PC-9 (cell line): ENCODE measurements around the gene BBC3. TPM values are rescaled to one million over a fixed set of nuclear protein-coding genes. Genes with fewer than 3 reads are reported as not detected.

ENCODE experiments used
- BruUV-seq: library from RNA; stranded (reverse); fragments of 400-500 nt; replicated peaks from 2 replicates; lab custom pipeline; 2021; lab: Mats Ljungman, UMichigan
- CTCF ChIA-PET: fragments of 300-600 bp; sonication (Branson Sonifier 250); formaldehyde crosslinking; loops from one replicate; lab custom pipeline; 2022; ENCODE audit warnings: antibody characterized with exemption; lab: Charles Lee
- POLR2A ChIA-PET: fragments of 300-600 bp; sonication (Branson Sonifier 250); formaldehyde crosslinking; loops from one replicate; lab custom pipeline; 2022; ENCODE audit warnings: antibody characterized with exemption; ENCODE audit not compliant: unreplicated experiment; lab: Charles Lee
- DNase-seq, 2 experiments: peaks; one replicate each; pipeline versions ENCODE4 v3.0.0 to v3.0.0-alpha.2; 2015 to 2022; ENCODE audit warnings: mixed read lengths in 1 of 2
- H2AFZ ChIP-seq: fragments of 200-600 bp; sonication (generic); 2 replicates; pipeline ENCODE4 v1.8.1; 2017; ENCODE audit warnings: antibody characterized with exemption
- H3F3A ChIP-seq: fragments of 200-600 bp; sonication (generic); 2 replicates; pipeline ENCODE4 v1.8.1; 2017; ENCODE audit warnings: antibody characterized with exemption, mild to moderate bottlenecking, low read depth; ENCODE audit not compliant: insufficient read depth
- H3K27ac ChIP-seq: fragments of 200-600 bp; sonication (generic); 2 replicates; pipeline ENCODE4 v1.6.1; 2016; ENCODE audit warnings: mixed run types
- H3K27me3 ChIP-seq: fragments of 200-600 bp; sonication (generic); 2 replicates; pipeline ENCODE4 v1.6.1; 2016; ENCODE audit warnings: low read depth, mixed run types; ENCODE audit not compliant: insufficient read depth
- H3K36me3 ChIP-seq: fragments of 200-600 bp; sonication (generic); 2 replicates; pipeline ENCODE4 v1.6.1; 2016; ENCODE audit warnings: low read depth, mixed run types
- H3K4me1 ChIP-seq: fragments of 200-600 bp; sonication (generic); replicated peaks from 2 replicates; pipeline ENCODE4 v1.6.1; 2016; ENCODE audit warnings: mixed run types; ENCODE audit not compliant: insufficient read depth
- H3K4me2 ChIP-seq: fragments of 200-600 bp; sonication (generic); 2 replicates; pipeline ENCODE4 v1.6.1; 2017; ENCODE audit warnings: mixed run types
- H3K4me3 ChIP-seq: fragments of 200-600 bp; sonication (generic); 2 replicates; pipeline ENCODE4 v1.6.1; 2016; ENCODE audit warnings: mixed run types
- H3K79me2 ChIP-seq: fragments of 200-600 bp; sonication (generic); 2 replicates; pipeline ENCODE4 v1.6.1; 2017; ENCODE audit warnings: low read depth, mixed run types
- H3K9me2 ChIP-seq: fragments of 200-600 bp; sonication (generic); 2 replicates; pipeline ENCODE4 v1.8.1; 2017; ENCODE audit warnings: mild to moderate bottlenecking; ENCODE audit not compliant: insufficient read depth
- H3K9me3 ChIP-seq: fragments of 200-600 bp; sonication (generic); 2 replicates; pipeline ENCODE4 v1.8.1; 2016; ENCODE audit warnings: low read depth; ENCODE audit not compliant: insufficient read depth
- H4K20me1 ChIP-seq: fragments of 200-600 bp; sonication (generic); 2 replicates; pipeline ENCODE4 v1.8.1; 2017; ENCODE audit not compliant: insufficient read depth
- CTCF ChIP-seq: fragments of 200-600 bp; sonication (generic); conservative IDR thresholded peaks from 2 replicates; pipeline ENCODE4 v1.6.1; 2017; ENCODE audit warnings: mixed run types, antibody characterized with exemption, mild to moderate bottlenecking, moderate library complexity
- EZH2 ChIP-seq: fragments of 200-600 bp; sonication (generic); IDR thresholded peaks from 2 replicates; pipeline ENCODE4 v1.8.0; 2017; ENCODE audit warnings: antibody characterized with exemption, low read depth
- intact Hi-C: fragments of 100-400 bp; cut with micrococcal nuclease; formaldehyde crosslinking; loops from one replicate; pipeline ENCODE4 v1.10.0; 2022; ENCODE audit not compliant: unreplicated experiment
- total RNA-seq: library from RNA; stranded (reverse); gene quantifications from 2 replicates; pipeline ENCODE4 v1.2.3, GENCODE V29; 2021

Gene BBC3
- total RNA-seq, 1 experiment from 2014 or later, result 18.8 TPM

GRCh38 chr19:47200530-47200929, 30.5 kb downstream of the BBC3 start:
- Histone ChIP-seq H3K9me3 (no peaks in the 10 kb centered on the region), H2AFZ (no peak overlapping the region), H3K36me3 (no peaks in the 10 kb centered on the region), H3K4me1 (no peaks in the 10 kb centered on the region), H3K27me3 (no peaks in the 10 kb centered on the region), H3K27ac (no peak overlapping the region), H3K4me3 (no peak overlapping the region), H3F3A (peaks cover 28% of the 10 kb centered on the region), H3K4me2 (no peak overlapping the region), H4K20me1 (no peaks in the 10 kb centered on the region), H3K9me2 (no peaks in the 10 kb centered on the region), H3K79me2 (no peaks in the 10 kb centered on the region)
- no peak for DNase-seq
- ChIA-PET POLR2A (no interaction called here), CTCF (interaction anchor here (0.7 kb wide), 1 partner anchor 43 kb away, joined by 3 read pairs; no protein-coding TSS in a partner anchor)
- intact Hi-C loops, result no loop called here
- no TSS peak for BruUV-seq
- TF ChIP-seq EZH2 (no peak), CTCF (no peak)

- CTCF ChIA-PET, result interaction anchor here (0.6 kb wide), 1 partner anchor 23 kb away, joined by 5 read pairs; no protein-coding TSS in a partner anchor
- intact Hi-C loops, result no loop called here
- Histone ChIP-seq H3K9me2 (no peaks in the 10 kb centered on the region), H3K9me3 (no peaks in the 10 kb centered on the region), H3K36me3 (no peaks in the 10 kb centered on the region), H3K4me1 (no peaks in the 10 kb centered on the region), H3K4me3 (no peak overlapping the region), H3K27me3 (no peaks in the 10 kb centered on the region), H3K27ac (no peak overlapping the region), H3K79me2 (0 out of 2 replicates have a peak, but pooled peaks cover 4% of the 10 kb centered on the region), H3F3A (peaks cover 40% of the 10 kb centered on the region), H4K20me1 (no peaks in the 10 kb centered on the region), H2AFZ (no peak overlapping the region), H3K4me2 (no peak overlapping the region)
- POLR2A ChIA-PET, result no interaction called here
- no peak for TF ChIP-seq EZH2
- TF ChIP-seq CTCF, result no peak
- no TSS peak for BruUV-seq
- no peak for DNase-seq
These were observed 33.9 kb downstream of the BBC3 start for GRCh38 chr19:47197141-47197540.

GRCh38 chr19:47195434-47195833, 35.6 kb downstream of the BBC3 start:
- ChIA-PET POLR2A (no interaction called here), CTCF (no interaction called here)
- no TSS peak for BruUV-seq
- Histone ChIP-seq H2AFZ (no peak overlapping the region), H3K4me2 (no peak overlapping the region), H3K27ac (no peak overlapping the region), H3K79me2 (0 out of 2 replicates have a peak, but pooled peaks cover 4% of the 10 kb centered on the region), H3K27me3 (no peaks in the 10 kb centered on the region), H3K36me3 (no peaks in the 10 kb centered on the region), H4K20me1 (no peaks in the 10 kb centered on the region), H3F3A (peaks cover 42% of the 10 kb centered on the region), H3K4me1 (no peaks in the 10 kb centered on the region), H3K9me3 (no peaks in the 10 kb centered on the region), H3K9me2 (no peaks in the 10 kb centered on the region), H3K4me3 (no peak overlapping the region)
- TF ChIP-seq CTCF (no peak), EZH2 (no peak)
- intact Hi-C loops, result no loop called here
- no peak for DNase-seq
